Measurements from ENCODE around the gene RHCG.

RHCG gene

GRCh38 chr15:89442671-89443307 is 53.6 kb downstream of the RHCG start:
- peak; percentile 79 for DNase-seq

- DNase-seq = no peak
These were observed 54.2 kb downstream of the RHCG start for GRCh38 chr15:89442155-89442554.

- DNase-seq = no peak
These were observed 55.0 kb downstream of the RHCG start for GRCh38 chr15:89441295-89441812.

GRCh38 chr15:89439764-89440163 is 56.6 kb downstream of the RHCG start:
- no peak for DNase-seq

- no peak for DNase-seq
These were observed 59.6 kb downstream of the RHCG start for GRCh38 chr15:89436560-89437311.

GRCh38 chr15:89435362-89435761 is 61.0 kb downstream of the RHCG start:
- no peak for DNase-seq

- no peak for DNase-seq
These were observed 62.7 kb downstream of the RHCG start for GRCh38 chr15:89433686-89434085.

- DNase-seq = peak; percentile 83
These were observed 65.6 kb downstream of the RHCG start for GRCh38 chr15:89430530-89431341.

- no peak for DNase-seq
These were observed 66.4 kb downstream of the RHCG start for GRCh38 chr15:89429986-89430385.

- no peak for DNase-seq
These were observed 67.4 kb downstream of the RHCG start for GRCh38 chr15:89429023-89429422.

- DNase-seq = no peak
These were observed 68.1 kb downstream of the RHCG start for GRCh38 chr15:89428246-89428645.

GRCh38 chr15:89426500-89426899 is 69.9 kb downstream of the RHCG start:
- no peak for DNase-seq

GRCh38 chr15:89423981-89424380 is 72.4 kb downstream of the RHCG start:
- no peak for DNase-seq

All from hematopoietic multipotent progenitor cell treated with erythropoietin and hydrocortisone succinate and interleukin-3 and kit ligand, for 6 days (in vitro differentiated cells).